Gastroesophageal sphincter (tissue), 3 donors: ENCODE measurements around the gene RPS6KB2.

Source experiments
- EP300 ChIP-seq: sonication (generic); formaldehyde crosslinking; IDR thresholded peaks from one replicate; pipeline ENCODE4 v1.6.1; 2017; ENCODE audit warnings: antibody characterized with exemption, mild to moderate bottlenecking
- POLR2A ChIP-seq, 2 donors: fragments of 450-650 bp; IDR thresholded peaks; one replicate each; pipeline ENCODE4 v1.6.1; 2017; ENCODE audit warnings: antibody characterized with exemption in 2 of 2, mild to moderate bottlenecking in 2 of 2, moderate library complexity in 1 of 2
- POLR2AphosphoS5 ChIP-seq: sonication (generic); formaldehyde crosslinking; IDR thresholded peaks from one replicate; pipeline ENCODE4 v1.6.1; 2017; ENCODE audit warnings: antibody characterized with exemption
- TF ChIP-seq, protein P1 (sequence below), 4 experiments: fragments of 200-600 bp in 2 of 4; fragments of 450-650 bp in 2 of 4; sonication (generic) in 1 of 4; IDR thresholded peaks; one replicate each; pipeline ENCODE4 v1.5.1; 2017 to 2019; ENCODE audit warnings: antibody characterized with exemption in 4 of 4, mild to moderate bottlenecking in 2 of 4, moderate library complexity in 2 of 4

DNA sequence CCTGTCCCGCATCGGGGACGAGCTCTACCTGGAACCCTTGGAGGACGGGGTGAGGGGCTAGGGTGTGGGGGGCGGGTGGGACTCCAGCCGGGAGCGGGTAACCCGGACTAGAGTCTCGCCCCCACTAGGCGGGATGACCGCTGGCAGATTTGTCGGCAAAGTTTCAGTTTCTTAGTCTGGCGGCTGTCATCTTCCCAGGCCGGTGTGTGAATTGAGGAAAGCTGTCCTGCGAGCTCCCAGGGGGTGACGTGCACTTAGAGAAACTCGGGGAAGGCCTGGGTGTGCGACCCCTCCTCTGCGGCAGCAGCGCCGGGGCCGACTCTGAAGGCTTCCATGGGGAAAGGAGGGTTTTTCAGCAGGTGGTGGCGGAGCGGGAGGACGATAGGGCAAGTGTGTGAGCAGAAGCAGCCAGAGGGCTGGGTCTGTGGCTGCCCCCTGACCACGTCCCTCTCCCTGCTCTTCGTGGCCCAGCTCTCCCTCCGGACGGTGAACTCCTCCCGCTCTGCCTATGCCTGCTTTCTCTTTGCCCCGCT is 36.0 kb upstream of the RPS6KB2 start:
- TF ChIP-seq POLR2A (IDR thresholded peaks at IDR 0.05) (no peak), POLR2AphosphoS5 (no peak), EP300 (no peak)
- TF ChIP-seq, protein P1, sequence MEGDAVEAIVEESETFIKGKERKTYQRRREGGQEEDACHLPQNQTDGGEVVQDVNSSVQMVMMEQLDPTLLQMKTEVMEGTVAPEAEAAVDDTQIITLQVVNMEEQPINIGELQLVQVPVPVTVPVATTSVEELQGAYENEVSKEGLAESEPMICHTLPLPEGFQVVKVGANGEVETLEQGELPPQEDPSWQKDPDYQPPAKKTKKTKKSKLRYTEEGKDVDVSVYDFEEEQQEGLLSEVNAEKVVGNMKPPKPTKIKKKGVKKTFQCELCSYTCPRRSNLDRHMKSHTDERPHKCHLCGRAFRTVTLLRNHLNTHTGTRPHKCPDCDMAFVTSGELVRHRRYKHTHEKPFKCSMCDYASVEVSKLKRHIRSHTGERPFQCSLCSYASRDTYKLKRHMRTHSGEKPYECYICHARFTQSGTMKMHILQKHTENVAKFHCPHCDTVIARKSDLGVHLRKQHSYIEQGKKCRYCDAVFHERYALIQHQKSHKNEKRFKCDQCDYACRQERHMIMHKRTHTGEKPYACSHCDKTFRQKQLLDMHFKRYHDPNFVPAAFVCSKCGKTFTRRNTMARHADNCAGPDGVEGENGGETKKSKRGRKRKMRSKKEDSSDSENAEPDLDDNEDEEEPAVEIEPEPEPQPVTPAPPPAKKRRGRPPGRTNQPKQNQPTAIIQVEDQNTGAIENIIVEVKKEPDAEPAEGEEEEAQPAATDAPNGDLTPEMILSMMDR (IDR thresholded peaks at IDR 0.05): no peak
